ENCODE measurements around the gene DFFB. TPM values are rescaled to one million over a fixed set of nuclear protein-coding genes. Genes with fewer than 3 reads are reported as not detected.

The DFFB gene
- total and polyA plus RNA-seq, 2 of the 4 experiments (the other 2 are of a cell fraction) = 6.5 to 7.3 TPM

DNA sequence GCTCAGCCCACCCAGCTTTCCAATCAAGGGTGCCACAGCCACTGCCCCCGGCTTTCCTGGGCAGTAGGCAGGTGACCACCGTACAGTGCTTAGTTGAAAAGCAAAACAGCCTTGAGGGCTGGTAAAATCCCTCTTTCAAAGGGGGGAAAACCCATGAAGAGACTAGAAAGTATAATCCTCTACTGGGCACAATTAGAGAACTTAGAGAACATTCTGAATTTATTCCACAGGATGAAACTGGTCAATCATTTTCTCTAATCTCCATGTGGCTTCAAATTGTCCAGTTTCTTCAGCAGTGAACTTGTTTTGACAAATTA is 45.7 kb upstream of the DFFB start:
- no peak overlapping the region for H2AK9ac ChIP-seq (replicated peaks; ENCODE audit: low read depth, low read length, poor library complexity)
- H2BK120ac ChIP-seq (ENCODE audit: low read depth, low read length) = no peak overlapping the region
- intact Hi-C loops (cut with micrococcal nuclease) (no loop called here), dilution Hi-C loops (cut with HindIII; ENCODE audit: low sequenced_read_pairs, unreplicated experiment) (no loop called here), in situ Hi-C loops (cut with MboI; ENCODE audit: low sequenced_read_pairs) (no loop called here)
- H4K8ac ChIP-seq (ENCODE audit: low read depth in 2 of 2, low read length in 2 of 2) = no peak overlapping the region
- no peaks in the 10 kb centered on the region for H3K9me1 ChIP-seq (ENCODE audit: insufficient read depth, low read length)
- H3K56ac ChIP-seq (ENCODE audit: extremely low read depth, insufficient read depth, low read length) = no peak overlapping the region
- H2AFZ ChIP-seq (replicated peaks; ENCODE audit: low read length, poor library complexity) = peak overlapping the region; percentile 26
- H3K4me3 ChIP-seq (ENCODE audit: insufficient read depth, low read depth, low read length) = no peak overlapping the region
- no CpG with 5 or more reads among the region's 2 CpGs for whole genome bisulfite sequencing, 2 experiments (ENCODE audit: extremely low coverage in 2 of 2, insufficient read length in 1 of 2)
- H2BK15ac ChIP-seq (ENCODE audit: low read depth, low read length) = no peak overlapping the region
- H3K4me1 ChIP-seq (ENCODE audit: control insufficient read depth, insufficient read depth, low read length) = no peaks in the 10 kb centered on the region
- CTCF ChIA-PET = no interaction called here
- BruUV-seq (replicated peaks) = no TSS peak
- no peaks in the 10 kb centered on the region for H3K27me3 ChIP-seq (ENCODE audit: control insufficient read depth, insufficient read depth, low read length)
- H3K27ac ChIP-seq (ENCODE audit: insufficient read depth, low read length) = no peak overlapping the region
- no peak overlapping the region for H2BK5ac ChIP-seq (ENCODE audit: low read depth, low read length, poor library complexity, severe bottlenecking)
- H3K9ac ChIP-seq (ENCODE audit: low read depth, low read length) = no peak overlapping the region
- H3K4me2 ChIP-seq (ENCODE audit: low read depth, low read length) = no peak overlapping the region
- no peak overlapping the region for H4K5ac ChIP-seq (ENCODE audit: low read depth, low read length)
- no peaks in the 10 kb centered on the region for H3K79me1 ChIP-seq (ENCODE audit: low read depth in 1 of 2, low read length in 2 of 2)
- no peak overlapping the region for H2AK5ac ChIP-seq (ENCODE audit: low read depth, low read length)
- H3K4ac ChIP-seq (ENCODE audit: low read depth, low read length) = no peak overlapping the region
- POLR2A ChIA-PET (ENCODE audit: unreplicated experiment) = no interaction called here
- no peak overlapping the region for H4K91ac ChIP-seq (ENCODE audit: insufficient read depth, low read depth, low read length)
- peaks cover 12% of the 10 kb centered on the region; the same call in 1 of the 2 replicates for H3K36me3 ChIP-seq (ENCODE audit: control insufficient read depth, insufficient read depth, low read length)
- no peak overlapping the region for H3K23ac ChIP-seq (ENCODE audit: low read depth, low read length)
- H4K20me1 ChIP-seq (ENCODE audit: insufficient read depth, low read length) = no peaks in the 10 kb centered on the region
- ATAC-seq (ENCODE audit: low read depth) = no peak
- no peak overlapping the region for H3K18ac ChIP-seq (ENCODE audit: low read depth, low read length)
- TF ChIP-seq RFX5 (IDR thresholded peaks at IDR 0.05; ENCODE audit: low read depth, low read length) (no peak), SMC3 (IDR thresholded peaks at IDR 0.05; ENCODE audit: low read depth, low read length) (no peak), FOS (IDR thresholded peaks at IDR 0.05; ENCODE audit: low read depth, low read length) (no peak), POLR2A (IDR thresholded peaks at IDR 0.05; ENCODE audit: low read depth, low read length) (no peak), MXI1 (IDR thresholded peaks at IDR 0.05; ENCODE audit: borderline replicate concordance, low read depth, low read length) (no peak), MAZ (IDR thresholded peaks at IDR 0.05; ENCODE audit: borderline replicate concordance, low read depth, low read length) (no peak), RCOR1 (IDR thresholded peaks at IDR 0.05; ENCODE audit: insufficient replicate concordance, low read length) (no peak), CHD1 (IDR thresholded peaks at IDR 0.05; ENCODE audit: low read depth, low read length) (no peak), MAFK (IDR thresholded peaks at IDR 0.05; ENCODE audit: low read depth, low read length) (no peak)
- TF ChIP-seq, protein P1, sequence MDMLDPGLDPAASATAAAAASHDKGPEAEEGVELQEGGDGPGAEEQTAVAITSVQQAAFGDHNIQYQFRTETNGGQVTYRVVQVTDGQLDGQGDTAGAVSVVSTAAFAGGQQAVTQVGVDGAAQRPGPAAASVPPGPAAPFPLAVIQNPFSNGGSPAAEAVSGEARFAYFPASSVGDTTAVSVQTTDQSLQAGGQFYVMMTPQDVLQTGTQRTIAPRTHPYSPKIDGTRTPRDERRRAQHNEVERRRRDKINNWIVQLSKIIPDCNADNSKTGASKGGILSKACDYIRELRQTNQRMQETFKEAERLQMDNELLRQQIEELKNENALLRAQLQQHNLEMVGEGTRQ (IDR thresholded peaks at IDR 0.05; ENCODE audit: low read depth, low read length) = no peak
- TF ChIP-seq, protein P2, sequence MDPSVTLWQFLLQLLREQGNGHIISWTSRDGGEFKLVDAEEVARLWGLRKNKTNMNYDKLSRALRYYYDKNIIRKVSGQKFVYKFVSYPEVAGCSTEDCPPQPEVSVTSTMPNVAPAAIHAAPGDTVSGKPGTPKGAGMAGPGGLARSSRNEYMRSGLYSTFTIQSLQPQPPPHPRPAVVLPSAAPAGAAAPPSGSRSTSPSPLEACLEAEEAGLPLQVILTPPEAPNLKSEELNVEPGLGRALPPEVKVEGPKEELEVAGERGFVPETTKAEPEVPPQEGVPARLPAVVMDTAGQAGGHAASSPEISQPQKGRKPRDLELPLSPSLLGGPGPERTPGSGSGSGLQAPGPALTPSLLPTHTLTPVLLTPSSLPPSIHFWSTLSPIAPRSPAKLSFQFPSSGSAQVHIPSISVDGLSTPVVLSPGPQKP (IDR thresholded peaks at IDR 0.05; ENCODE audit: borderline replicate concordance, low read depth, low read length) = no peak
- TF ChIP-seq, protein P3, sequence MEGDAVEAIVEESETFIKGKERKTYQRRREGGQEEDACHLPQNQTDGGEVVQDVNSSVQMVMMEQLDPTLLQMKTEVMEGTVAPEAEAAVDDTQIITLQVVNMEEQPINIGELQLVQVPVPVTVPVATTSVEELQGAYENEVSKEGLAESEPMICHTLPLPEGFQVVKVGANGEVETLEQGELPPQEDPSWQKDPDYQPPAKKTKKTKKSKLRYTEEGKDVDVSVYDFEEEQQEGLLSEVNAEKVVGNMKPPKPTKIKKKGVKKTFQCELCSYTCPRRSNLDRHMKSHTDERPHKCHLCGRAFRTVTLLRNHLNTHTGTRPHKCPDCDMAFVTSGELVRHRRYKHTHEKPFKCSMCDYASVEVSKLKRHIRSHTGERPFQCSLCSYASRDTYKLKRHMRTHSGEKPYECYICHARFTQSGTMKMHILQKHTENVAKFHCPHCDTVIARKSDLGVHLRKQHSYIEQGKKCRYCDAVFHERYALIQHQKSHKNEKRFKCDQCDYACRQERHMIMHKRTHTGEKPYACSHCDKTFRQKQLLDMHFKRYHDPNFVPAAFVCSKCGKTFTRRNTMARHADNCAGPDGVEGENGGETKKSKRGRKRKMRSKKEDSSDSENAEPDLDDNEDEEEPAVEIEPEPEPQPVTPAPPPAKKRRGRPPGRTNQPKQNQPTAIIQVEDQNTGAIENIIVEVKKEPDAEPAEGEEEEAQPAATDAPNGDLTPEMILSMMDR (conservative IDR thresholded peaks at IDR 0.05; ENCODE audit: low read depth, low read length) = no peak
- DNase-seq = no peak
- H2BK20ac ChIP-seq (ENCODE audit: low read depth, low read length) = no peak overlapping the region
- H3K14ac ChIP-seq (replicated peaks; ENCODE audit: low read depth, low read length) = no peak overlapping the region
- no peaks in the 10 kb centered on the region for H3K9me3 ChIP-seq (ENCODE audit: control insufficient read depth, insufficient read depth, low read length)
